ENCODE measurements around the gene PKDCC. TPM values are rescaled to one million over a fixed set of nuclear protein-coding genes. Genes with fewer than 3 reads are reported as not detected.

Gene PKDCC
- total and polyA plus RNA-seq, 2 of the 8 experiments (the other 6 are each of a cell fraction or from before 2014, with no cell fraction given): 49.9 to 80.1 TPM

DNA sequence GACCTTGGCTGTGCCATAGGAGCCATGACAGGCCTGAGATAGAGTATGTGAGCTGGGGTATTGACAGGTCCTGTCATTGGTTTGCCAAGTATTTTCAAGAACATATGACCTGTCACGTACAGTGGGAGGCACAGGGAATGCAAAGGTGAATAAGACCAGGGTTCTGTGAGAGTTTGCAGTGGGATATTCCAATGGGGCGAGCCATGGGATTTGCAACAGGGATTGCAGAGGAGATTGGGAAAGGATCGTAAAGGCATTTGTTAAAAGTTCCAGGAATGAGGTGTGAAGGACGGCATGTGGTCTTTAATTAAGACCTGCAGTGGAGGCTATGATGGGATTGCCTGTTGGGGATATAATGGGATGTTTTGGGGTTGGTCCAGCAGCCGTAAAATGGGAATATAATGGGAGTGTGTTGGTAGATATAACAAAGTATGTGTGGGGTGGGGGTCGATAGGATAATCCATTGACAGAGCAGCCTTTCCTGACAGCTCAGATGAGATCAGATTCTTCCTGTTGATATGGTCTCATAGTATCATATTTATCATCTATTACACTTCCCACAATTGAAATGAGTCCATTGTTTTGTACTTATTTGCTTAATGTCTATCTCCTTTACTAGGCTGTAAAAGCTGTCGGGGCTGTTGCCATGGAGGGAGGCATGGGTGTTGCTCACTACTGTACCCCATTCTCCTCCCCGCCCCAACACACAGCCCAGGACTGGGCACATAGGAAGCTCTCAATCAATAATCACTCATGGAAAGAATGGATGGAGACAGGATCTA is 38.1 kb downstream of the PKDCC start:
- ChIA-PET CTCF (ENCODE audit: partially characterized antibody) (interaction anchor here (0.6 to 25.9 kb wide), 63 partner anchors 10 to 614 kb away, joined by 3 to 890 read pairs (median 5); partner anchors contain the start of gene PKDCC), POLR2A (ENCODE audit: partially characterized antibody) (interaction anchor here (1.1 to 1.8 kb wide), 3 partner anchors 31 to 218 kb away, joined by 3 to 4 read pairs (median 3); no protein-coding TSS in a partner anchor)
- Histone ChIP-seq H3K4ac (replicated peaks; ENCODE audit: insufficient read length, low read depth, low read length) (no peak overlapping the region), H4K5ac (ENCODE audit: insufficient read length, low read depth, low read length) (no peak overlapping the region), H4K20me1 (replicated peaks in 1 of 2; ENCODE audit: control insufficient read depth in 1 of 2, insufficient read depth in 2 of 2, low read length in 2 of 2) (peaks cover 0 to 2% of the 10 kb centered on the region in 2 experiments), H2BK120ac (replicated peaks; ENCODE audit: low read depth, low read length) (no peak overlapping the region), H3K14ac (ENCODE audit: insufficient read length) (no peak overlapping the region), H2BK12ac (ENCODE audit: low read depth, low read length) (no peak overlapping the region), H3K56ac (replicated peaks; ENCODE audit: insufficient read length, low read depth, low read length) (no peak overlapping the region), H2BK20ac (ENCODE audit: low read length) (no peak overlapping the region), H2BK15ac (ENCODE audit: low read length) (no peak overlapping the region), H3K9me3 (ENCODE audit: insufficient read depth in 2 of 2, low read depth in 1 of 2, low read length in 1 of 2) (no peaks in the 10 kb centered on the region), H3K23me2 (ENCODE audit: low read depth, low read length) (no peaks in the 10 kb centered on the region), H3K9ac (replicated peaks in 1 of 4; ENCODE audit: extremely low read depth in 1 of 4, low read depth in 3 of 4, low read length in 3 of 4) (no peak overlapping the region), H3K18ac (ENCODE audit: extremely low read depth, low read length) (no peak overlapping the region), H4K91ac (replicated peaks; ENCODE audit: insufficient read length, low read length) (no peak overlapping the region), H3K79me1 (ENCODE audit: low read depth, low read length) (no peaks in the 10 kb centered on the region), H3K4me3 (ENCODE audit: extremely low read depth in 1 of 4, insufficient read depth in 2 of 4, low read depth in 3 of 4, low read length in 4 of 4) (no peak overlapping the region), H3K27me3 (replicated peaks in 1 of 4; ENCODE audit: control insufficient read depth in 3 of 4, extremely low read depth in 1 of 4, insufficient read depth in 3 of 4, low read length in 3 of 4) (peaks cover 0 to 5% (median 0%) of the 10 kb centered on the region in 4 experiments; a peak in 3 of 7 replicates), H2AFZ (ENCODE audit: low read length) (no peak overlapping the region), H4K8ac (ENCODE audit: extremely low read depth, insufficient read depth, low read length) (no peak overlapping the region), H3K36me3 (ENCODE audit: control insufficient read depth in 2 of 4, insufficient read depth in 4 of 4, low read length in 3 of 4) (no peaks in the 10 kb centered on the region), H2BK5ac (ENCODE audit: low read depth, low read length) (no peak overlapping the region), H2AK5ac (ENCODE audit: low read depth, low read length) (no peak overlapping the region), H3K27ac (ENCODE audit: low read depth, low read length) (no peak overlapping the region), H3K23ac (ENCODE audit: insufficient read length) (no peak overlapping the region), H3K4me2 (ENCODE audit: insufficient read depth in 1 of 2, low read depth in 2 of 2, low read length in 2 of 2) (no peak overlapping the region), H3K4me1 (replicated peaks in 1 of 4; ENCODE audit: control insufficient read depth in 3 of 4, insufficient read depth in 4 of 4, low read length in 3 of 4) (peaks cover 0 to 6% (median under 1%) of the 10 kb centered on the region in 4 experiments; a peak in 3 of 7 replicates), H3K79me2 (ENCODE audit: control insufficient read depth in 1 of 2, insufficient read depth in 2 of 2, low read length in 2 of 2) (no peaks in the 10 kb centered on the region)
- no peak for TF ChIP-seq KDM4A (IDR thresholded peaks at IDR 0.05; ENCODE audit: low read depth, low read length, severe bottlenecking)
- TF ChIP-seq, protein P1, sequence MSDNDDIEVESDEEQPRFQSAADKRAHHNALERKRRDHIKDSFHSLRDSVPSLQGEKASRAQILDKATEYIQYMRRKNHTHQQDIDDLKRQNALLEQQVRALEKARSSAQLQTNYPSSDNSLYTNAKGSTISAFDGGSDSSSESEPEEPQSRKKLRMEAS (IDR thresholded peaks at IDR 0.05): no peak
- TF ChIP-seq TAF1 (IDR thresholded peaks at IDR 0.05; ENCODE audit: low read depth, low read length): no peak
- WGBS, 2 experiments (ENCODE audit: extremely low coverage in 1 of 2, insufficient coverage in 1 of 2, insufficient read length in 1 of 2, insufficient replicate concordance in 2 of 2, low coverage in 1 of 2, low lambda C conversion rate in 2 of 2, missing lambda C conversion rate in 1 of 2): 90% methylated on average over 8 of the region's 8 CpGs; no CpG with 5 or more reads in 1 of the 2 experiments
- DNase-seq (ENCODE audit: low read depth in 1 of 2, low spot score in 2 of 2) (no peak), FAIRE-seq (no peak)
